ENCODE measurements around the gene HOXA7. TPM values are rescaled to one million over a fixed set of nuclear protein-coding genes. Genes with fewer than 3 reads are reported as not detected.

HOXA7 gene
- total RNA-seq, 2 donors from 2014 or later: not detected

DNA sequence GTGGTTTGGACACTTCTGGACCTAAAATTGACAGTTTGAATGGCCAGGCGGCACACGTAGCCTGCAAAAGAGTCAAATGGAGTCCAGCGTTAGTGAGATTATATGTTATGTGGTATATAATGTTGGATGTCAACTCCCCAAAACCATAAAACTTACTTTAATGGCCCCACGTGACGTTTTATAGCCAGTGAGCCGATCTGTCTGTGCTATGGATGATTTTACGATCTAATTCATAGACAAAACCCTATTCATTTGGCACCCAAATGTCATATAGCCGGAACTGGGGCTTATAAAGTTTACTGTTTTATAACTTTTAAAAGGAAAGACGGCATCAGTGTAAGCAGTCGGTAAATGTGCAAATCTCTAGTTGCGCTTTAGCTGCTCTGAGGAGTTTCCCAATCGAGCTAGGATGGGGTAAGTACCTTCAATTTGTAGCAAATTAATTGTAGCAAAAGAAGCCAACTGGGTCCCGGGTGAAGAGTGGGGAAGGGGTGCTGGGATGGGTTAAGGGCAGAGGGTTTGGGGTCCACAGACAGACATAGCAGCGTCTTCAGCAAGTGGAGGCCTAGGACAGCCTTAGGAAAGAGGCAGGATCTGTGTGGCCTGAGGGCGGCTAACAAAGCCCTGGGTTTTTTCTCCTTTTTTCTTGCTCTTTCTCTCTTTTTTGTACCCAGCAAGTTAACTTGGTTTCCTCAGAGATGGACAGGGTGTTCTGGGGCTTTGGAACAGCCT is 16.2 kb downstream of the HOXA7 start:
- Mint-ChIP-seq H3K4me1 (no peaks in the 10 kb centered on the region), H3K4me3 (no peak overlapping the region), H3K27me3 (peaks cover 33% of the 10 kb centered on the region), H3K27ac (no peak overlapping the region), H3K36me3 (ENCODE audit: low read depth) (no peaks in the 10 kb centered on the region), H3K9me3 (no peaks in the 10 kb centered on the region)
- no peak for ATAC-seq (replicated peaks)

DNA sequence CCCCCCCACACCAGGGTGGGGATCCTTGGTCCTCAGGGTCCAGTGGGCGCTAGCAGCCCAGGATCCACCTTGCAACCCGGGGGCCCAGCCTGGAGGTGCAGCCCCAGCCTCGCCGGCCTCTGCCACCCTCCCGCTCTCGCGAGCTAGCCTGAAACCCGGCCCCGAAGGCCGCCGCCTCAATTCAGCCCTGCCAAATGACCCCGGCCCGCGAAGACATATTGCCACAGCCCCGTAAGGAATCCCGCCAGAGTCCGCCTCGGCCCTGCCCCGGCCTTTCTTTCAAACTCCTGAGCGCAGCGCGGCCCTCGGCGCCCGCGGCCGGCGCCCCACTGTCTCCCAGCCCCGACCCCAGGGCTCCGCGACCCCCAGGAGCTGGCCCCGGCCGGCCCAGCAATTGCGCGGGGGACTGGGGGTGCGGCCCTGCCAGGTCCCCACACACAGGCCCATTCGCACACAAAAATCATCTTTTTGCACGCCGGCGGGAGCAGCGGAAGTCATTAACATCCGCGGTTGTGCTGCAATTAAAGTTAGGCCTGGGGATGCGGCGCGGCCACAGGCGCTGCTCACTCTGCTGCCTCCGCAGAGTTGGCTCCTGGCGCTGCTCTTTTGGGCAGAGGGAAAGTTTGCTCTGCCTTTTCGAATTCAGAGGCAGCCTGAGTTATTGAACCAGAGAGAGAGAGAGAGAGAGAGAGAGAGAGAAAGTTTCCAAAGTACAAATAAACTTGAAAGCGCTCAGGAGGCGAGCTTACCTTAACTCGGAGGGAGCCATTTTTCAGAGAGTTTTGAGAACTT is 16.9 kb downstream of the HOXA7 start:
- H3K36me3 Mint-ChIP-seq (ENCODE audit: low read depth): no peaks in the 10 kb centered on the region
- ATAC-seq (replicated peaks): no peak
- H3K9me3 Mint-ChIP-seq: no peaks in the 10 kb centered on the region
- peaks cover 3% of the 10 kb centered on the region for H3K4me1 Mint-ChIP-seq
- no peak overlapping the region for H3K27ac Mint-ChIP-seq
- H3K4me3 Mint-ChIP-seq: no peak overlapping the region
- H3K27me3 Mint-ChIP-seq: peaks cover 33% of the 10 kb centered on the region

- Mint-ChIP-seq H3K4me3 (no peak overlapping the region), H3K9me3 (no peaks in the 10 kb centered on the region), H3K27ac (no peak overlapping the region), H3K36me3 (ENCODE audit: low read depth) (no peaks in the 10 kb centered on the region), H3K4me1 (peaks cover 9% of the 10 kb centered on the region), H3K27me3 (peaks cover 33% of the 10 kb centered on the region)
- no peak for ATAC-seq (replicated peaks)
Measured at GRCh38 chr7:27138985-27139333, 17.5 kb downstream of the HOXA7 start.

- H3K27me3 Mint-ChIP-seq: peaks cover 36% of the 10 kb centered on the region
- no peak for ATAC-seq (replicated peaks)
- no peaks in the 10 kb centered on the region for H3K9me3 Mint-ChIP-seq
- H3K4me3 Mint-ChIP-seq: no peak overlapping the region
- no peaks in the 10 kb centered on the region for H3K36me3 Mint-ChIP-seq (ENCODE audit: low read depth)
- H3K4me1 Mint-ChIP-seq: peaks cover 11% of the 10 kb centered on the region
- H3K27ac Mint-ChIP-seq: no peak overlapping the region
Measured at GRCh38 chr7:27138472-27138871, 18.0 kb downstream of the HOXA7 start.

- Mint-ChIP-seq H3K4me3 (no peak overlapping the region), H3K27me3 (peaks cover 41% of the 10 kb centered on the region), H3K27ac (no peak overlapping the region), H3K9me3 (no peaks in the 10 kb centered on the region), H3K4me1 (peaks cover 11% of the 10 kb centered on the region), H3K36me3 (ENCODE audit: low read depth) (no peaks in the 10 kb centered on the region)
- ATAC-seq (replicated peaks): no peak
Measured at GRCh38 chr7:27137640-27138315, 18.7 kb downstream of the HOXA7 start.

DNA sequence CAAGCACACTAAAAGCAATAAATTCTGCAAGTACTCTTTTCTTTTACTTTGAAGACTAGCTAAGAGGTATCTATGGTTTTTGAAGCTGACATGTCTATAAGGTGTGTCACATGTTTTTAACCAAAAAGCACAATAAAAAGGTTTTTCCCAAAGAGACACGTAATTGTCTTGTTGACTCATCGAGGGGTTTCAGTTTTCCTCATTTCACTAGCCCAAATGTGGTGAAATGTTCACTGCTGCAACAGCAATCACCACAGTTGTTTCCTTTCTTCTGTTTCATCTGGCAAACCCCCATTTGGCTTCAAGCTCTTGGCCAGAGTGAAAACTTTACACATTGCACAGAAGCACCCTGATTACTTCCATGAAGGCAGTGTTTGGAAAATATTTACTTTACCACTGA is 22.1 kb downstream of the HOXA7 start:
- Mint-ChIP-seq H3K27ac (peak overlapping the region; percentile 26), H3K9me3 (no peaks in the 10 kb centered on the region), H3K4me3 (no peak overlapping the region), H3K36me3 (ENCODE audit: low read depth) (no peaks in the 10 kb centered on the region), H3K27me3 (peaks cover 43% of the 10 kb centered on the region), H3K4me1 (peaks cover 11% of the 10 kb centered on the region)
- peak; percentile 79 for ATAC-seq (replicated peaks)

DNA sequence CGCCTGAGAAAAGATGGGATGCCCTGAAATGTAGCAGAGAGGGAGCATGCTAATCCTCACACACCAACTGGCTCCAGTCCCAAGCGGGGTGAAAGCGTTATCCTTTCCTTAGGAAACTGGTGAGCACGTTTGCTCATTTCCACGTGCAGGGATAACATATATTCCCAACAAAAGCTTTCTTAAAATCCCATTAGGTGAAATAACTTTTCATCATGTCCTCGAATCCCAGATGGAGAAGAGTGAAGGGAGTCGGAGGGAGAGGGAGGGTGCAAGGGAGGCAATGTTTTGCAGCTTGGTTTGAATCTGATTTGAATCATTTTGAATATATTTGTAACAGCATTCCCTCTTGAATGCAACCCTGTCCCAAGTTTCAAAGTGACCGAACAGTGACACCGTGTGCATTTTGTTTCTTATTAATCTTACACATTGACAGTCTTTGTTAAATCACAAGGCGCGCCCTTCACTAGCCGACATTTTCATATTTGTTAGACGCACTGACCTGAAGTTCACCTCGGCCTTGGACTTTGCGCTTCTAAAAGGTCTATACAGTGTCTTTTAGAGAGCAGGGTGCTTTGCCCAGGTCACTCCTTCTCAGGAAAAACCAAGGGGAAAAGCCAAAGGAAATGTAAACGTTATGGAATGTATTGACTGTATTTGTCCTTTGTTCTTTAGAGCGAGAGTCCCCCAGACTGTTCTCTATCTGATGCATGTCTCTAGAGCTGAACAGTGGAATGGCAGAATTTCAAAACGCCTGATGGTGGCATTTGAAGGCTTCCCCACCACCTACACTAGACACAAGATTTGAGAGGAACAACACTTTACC is 22.9 kb downstream of the HOXA7 start:
- H3K4me3 Mint-ChIP-seq: no peak overlapping the region
- ATAC-seq (replicated peaks): no peak
- H3K36me3 Mint-ChIP-seq (ENCODE audit: low read depth): no peaks in the 10 kb centered on the region
- peaks cover 51% of the 10 kb centered on the region for H3K27me3 Mint-ChIP-seq
- H3K9me3 Mint-ChIP-seq: no peaks in the 10 kb centered on the region
- H3K4me1 Mint-ChIP-seq: peaks cover 11% of the 10 kb centered on the region
- peak overlapping the region; percentile 26 for H3K27ac Mint-ChIP-seq

- H3K36me3 Mint-ChIP-seq (ENCODE audit: low read depth): no peaks in the 10 kb centered on the region
- no peak overlapping the region for H3K4me3 Mint-ChIP-seq
- no peak for ATAC-seq (replicated peaks)
- H3K27me3 Mint-ChIP-seq: peaks cover 52% of the 10 kb centered on the region
- no peak overlapping the region for H3K27ac Mint-ChIP-seq
- peaks cover 11% of the 10 kb centered on the region for H3K4me1 Mint-ChIP-seq
- H3K9me3 Mint-ChIP-seq: no peaks in the 10 kb centered on the region
Measured at GRCh38 chr7:27132978-27133377, 23.5 kb downstream of the HOXA7 start.

GRCh38 chr7:27132214-27132613 is 24.3 kb downstream of the HOXA7 start:
- no peak for ATAC-seq (replicated peaks)
- no peak overlapping the region for H3K27ac Mint-ChIP-seq
- peaks cover 52% of the 10 kb centered on the region for H3K27me3 Mint-ChIP-seq
- H3K36me3 Mint-ChIP-seq (ENCODE audit: low read depth): no peaks in the 10 kb centered on the region
- peaks cover 11% of the 10 kb centered on the region for H3K4me1 Mint-ChIP-seq
- no peaks in the 10 kb centered on the region for H3K9me3 Mint-ChIP-seq
- peak overlapping the region; percentile 21 for H3K4me3 Mint-ChIP-seq

GRCh38 chr7:27131390-27131819 is 25.1 kb downstream of the HOXA7 start:
- H3K9me3 Mint-ChIP-seq: no peaks in the 10 kb centered on the region
- no peak overlapping the region for H3K27ac Mint-ChIP-seq
- ATAC-seq (replicated peaks): no peak
- peaks cover 11% of the 10 kb centered on the region for H3K4me1 Mint-ChIP-seq
- H3K27me3 Mint-ChIP-seq: peaks cover 57% of the 10 kb centered on the region
- no peaks in the 10 kb centered on the region for H3K36me3 Mint-ChIP-seq (ENCODE audit: low read depth)
- H3K4me3 Mint-ChIP-seq: peak overlapping the region; percentile 57

DNA sequence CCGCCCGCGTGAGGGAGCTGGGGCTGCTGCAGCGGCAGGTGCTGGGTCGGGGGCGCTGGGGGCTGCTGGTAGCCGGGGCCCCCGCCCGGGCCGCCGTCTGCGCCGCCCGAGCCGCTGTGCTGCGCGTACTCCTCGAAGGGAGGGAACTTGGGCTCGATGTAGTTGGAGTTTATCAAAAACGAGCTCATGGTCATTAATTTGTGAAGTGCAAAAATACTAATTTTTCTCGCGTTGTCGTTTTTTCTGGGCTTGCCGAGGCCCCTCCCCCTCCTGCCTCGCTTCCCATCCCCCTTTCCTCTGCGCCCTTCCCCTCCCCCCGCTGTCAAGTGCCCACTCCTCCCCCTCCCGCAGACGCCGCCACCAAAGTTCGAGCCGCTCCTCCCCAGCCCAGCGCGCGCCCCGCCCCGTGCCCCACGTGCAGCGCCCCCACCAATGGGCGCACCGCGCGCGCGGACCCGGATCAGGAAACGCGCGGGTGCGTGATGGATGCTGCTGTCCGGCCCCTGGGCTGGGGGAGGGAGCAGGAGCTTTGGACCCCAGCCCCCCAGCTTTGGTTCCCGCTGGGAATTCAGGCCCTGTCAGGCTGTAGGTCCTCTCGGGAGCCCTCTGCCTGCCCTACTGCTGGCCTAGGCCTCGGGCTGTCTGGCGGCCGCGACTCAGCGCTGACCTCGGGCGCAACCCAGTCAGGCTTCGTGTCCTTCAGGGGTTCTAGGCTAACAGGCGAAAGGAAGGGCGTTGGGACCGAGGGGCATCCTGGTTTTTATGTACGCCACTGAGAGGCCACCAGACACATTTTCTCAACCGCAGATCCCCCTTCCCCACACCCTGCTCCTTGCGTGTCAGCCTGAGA is 25.7 kb downstream of the HOXA7 start, which contains the start of gene HOXA4:
TSS of gene HOXA4 (minus strand) at position 218 of the 850 bp plus-strand sequence. CDS start at position 194, 24 bp downstream.
- peak; percentile 88 for ATAC-seq (replicated peaks)
- H3K27ac Mint-ChIP-seq: no peak within 1 kb of the TSS
- H3K4me1 Mint-ChIP-seq: peaks cover 11% of the 10 kb centered on the region
- H3K9me3 Mint-ChIP-seq: no peaks in the 10 kb centered on the region
- H3K4me3 Mint-ChIP-seq: peak within 1 kb of the TSS; percentile 57
- no peaks in the 10 kb centered on the region for H3K36me3 Mint-ChIP-seq (ENCODE audit: low read depth)
- peaks cover 56% of the 10 kb centered on the region for H3K27me3 Mint-ChIP-seq

DNA sequence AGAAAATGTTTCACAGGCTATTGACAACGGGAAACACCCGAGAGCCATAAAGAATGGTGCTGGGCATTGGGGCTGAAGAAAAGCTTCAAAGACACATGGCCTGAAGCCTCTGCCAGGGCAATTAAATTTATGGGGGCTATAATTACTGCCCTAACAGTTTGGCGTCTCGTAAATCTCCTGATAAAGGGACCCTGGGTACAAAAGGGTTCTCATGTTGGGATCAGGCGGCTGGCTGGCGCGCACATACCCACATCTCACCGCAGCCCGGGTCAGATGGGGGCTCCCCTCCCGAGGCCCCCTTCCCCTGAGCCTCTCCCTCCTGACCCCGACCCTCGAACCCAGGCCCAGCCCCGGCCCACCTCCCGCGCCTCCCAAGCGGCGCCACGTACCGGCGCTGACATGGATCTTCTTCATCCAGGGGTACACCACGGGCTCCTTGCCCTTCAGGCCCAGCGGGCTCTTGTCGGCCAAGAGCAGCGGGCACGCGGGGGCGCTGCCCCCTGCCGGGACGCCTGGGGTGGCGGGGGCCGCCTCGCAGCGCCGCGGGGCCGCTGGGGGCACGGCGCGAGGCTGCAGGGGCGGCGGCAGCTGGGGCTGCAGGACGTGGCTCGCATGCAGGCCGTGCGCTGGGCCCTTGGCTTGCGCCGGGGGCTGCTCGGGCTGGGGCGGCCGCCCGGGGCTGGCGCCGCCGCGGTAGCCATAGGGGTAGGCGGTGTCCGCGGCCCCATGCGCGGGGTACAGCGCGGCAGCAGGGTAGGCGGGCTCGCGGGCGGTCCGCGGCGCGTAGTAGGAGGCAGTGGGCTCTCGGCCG is 26.5 kb downstream of the HOXA7 start:
- no peaks in the 10 kb centered on the region for H3K36me3 Mint-ChIP-seq (ENCODE audit: low read depth)
- peaks cover 11% of the 10 kb centered on the region for H3K4me1 Mint-ChIP-seq
- H3K27ac Mint-ChIP-seq: no peak overlapping the region
- H3K4me3 Mint-ChIP-seq: no peak overlapping the region
- peak; percentile 24 for ATAC-seq (replicated peaks)
- H3K27me3 Mint-ChIP-seq: peaks cover 57% of the 10 kb centered on the region
- no peaks in the 10 kb centered on the region for H3K9me3 Mint-ChIP-seq

Measured in activated T-helper 17 cell treated with anti-CD3 and anti-CD28 coated beads, Interleukin-2, amount 50 U/mL, for 72 hours (primary cell).